HUES48 (cell line): ENCODE data around the gene CNN1.

Experiments
- H3K27ac ChIP-seq: one replicate; pipeline ENCODE4 v1.7.0; 2013; ENCODE audit warnings: low read depth, low read length, inconsistent platforms
- H3K27me3 ChIP-seq: 2 replicates; pipeline ENCODE4 v1.6.1; 2013; ENCODE audit warnings: mild to moderate bottlenecking, low read length; ENCODE audit not compliant: control insufficient read depth, insufficient read depth
- H3K36me3 ChIP-seq: 2 replicates; pipeline ENCODE4 v1.6.1; 2013; ENCODE audit warnings: low read length; ENCODE audit not compliant: control insufficient read depth, insufficient read depth
- H3K4me1 ChIP-seq: 2 replicates; pipeline ENCODE4 v1.6.1; 2013; ENCODE audit warnings: mild to moderate bottlenecking, low read length; ENCODE audit not compliant: control insufficient read depth, insufficient read depth
- H3K4me3 ChIP-seq: 2 replicates; pipeline ENCODE4 v1.5.1; 2013; ENCODE audit warnings: mild to moderate bottlenecking, low read depth, low read length
- H3K9ac ChIP-seq: 2 replicates; pipeline ENCODE4 v1.6.1; 2013; ENCODE audit warnings: mild to moderate bottlenecking, low read depth, low read length, moderate library complexity
- H3K9me3 ChIP-seq: 2 replicates; pipeline ENCODE4 v1.6.1; 2013; ENCODE audit warnings: low read length; ENCODE audit not compliant: control insufficient read depth, insufficient read depth

The CNN1 gene

DNA sequence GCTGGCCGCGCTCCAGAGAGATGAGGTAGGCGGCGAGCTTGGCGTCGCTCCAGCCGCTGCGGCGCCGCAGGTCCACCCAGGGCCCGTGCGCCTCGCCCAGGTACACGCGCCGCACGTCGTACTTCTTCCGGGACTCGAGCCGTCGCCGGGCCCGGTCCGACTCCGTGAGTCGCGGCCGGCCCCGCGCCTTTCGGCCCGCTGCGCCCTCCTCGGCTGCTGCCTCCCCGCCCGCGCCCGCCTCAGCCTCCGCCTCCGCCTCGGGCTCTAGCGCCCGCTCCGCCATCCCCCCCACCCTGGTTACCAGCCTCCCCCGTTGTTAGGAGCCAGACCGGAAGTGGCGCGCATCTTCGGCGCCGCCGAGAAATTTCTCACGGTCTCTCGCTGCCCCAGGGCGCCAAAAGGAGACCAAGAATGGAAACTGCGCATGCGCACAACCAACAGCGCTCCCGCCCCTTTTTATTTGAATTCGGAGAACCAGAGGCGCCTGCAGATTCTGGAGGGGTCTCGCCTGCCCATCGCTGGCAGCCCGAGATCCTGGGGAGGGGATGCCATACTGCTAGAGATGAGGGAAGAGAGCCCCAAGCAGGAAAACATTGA is 33.0 kb upstream of the CNN1 start, which contains the start of gene ZNF653:
Gene ZNF653, minus strand, starts transcription at position 336 of the 597 bp plus-strand sequence. Its CDS starts 53 bp downstream, at position 283.
- peak within 1 kb of the TSS; percentile 95 for H3K27ac ChIP-seq
- H3K4me3 ChIP-seq, result peak within 1 kb of the TSS; percentile 83
- H3K9ac ChIP-seq, result peak within 1 kb of the TSS; percentile 90
- no peaks in the 10 kb centered on the region for H3K27me3 ChIP-seq
- H3K4me1 ChIP-seq, result peaks cover 10% of the 10 kb centered on the region
- no peaks in the 10 kb centered on the region for H3K9me3 ChIP-seq
- 0 out of 2 replicates have a peak, but pooled peaks cover 3% of the 10 kb centered on the region for H3K36me3 ChIP-seq

DNA sequence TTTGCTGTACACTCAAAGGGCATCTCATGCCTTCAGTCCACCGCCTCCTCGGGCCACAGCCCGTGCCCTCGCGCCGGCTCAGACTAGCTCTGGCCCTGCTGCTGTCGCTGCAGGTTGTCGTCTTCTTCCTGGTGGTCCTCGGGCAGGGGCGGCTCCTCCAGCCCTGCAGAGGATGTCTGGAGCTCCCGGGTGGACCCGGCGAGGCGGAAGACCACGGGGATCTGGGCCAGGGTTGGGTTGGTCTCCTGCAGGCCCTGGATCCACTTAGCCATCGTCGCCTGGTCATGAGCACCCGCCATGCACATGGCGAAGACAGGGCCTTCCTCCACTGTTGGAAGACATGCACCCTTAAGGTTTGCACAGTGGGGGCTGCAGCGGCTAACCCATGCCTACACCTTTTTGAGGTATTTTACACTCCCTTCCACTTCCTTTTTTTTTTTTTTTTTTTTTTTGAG is 32.5 kb upstream of the CNN1 start:
- H3K4me3 ChIP-seq, result peak overlapping the region; percentile 83
- no peaks in the 10 kb centered on the region for H3K27me3 ChIP-seq
- no peaks in the 10 kb centered on the region for H3K9me3 ChIP-seq
- peak overlapping the region; percentile 67 for H3K9ac ChIP-seq
- H3K4me1 ChIP-seq, result peaks cover 10% of the 10 kb centered on the region
- 0 out of 2 replicates have a peak, but pooled peaks cover 4% of the 10 kb centered on the region for H3K36me3 ChIP-seq
- peak overlapping the region; percentile 95 for H3K27ac ChIP-seq

DNA sequence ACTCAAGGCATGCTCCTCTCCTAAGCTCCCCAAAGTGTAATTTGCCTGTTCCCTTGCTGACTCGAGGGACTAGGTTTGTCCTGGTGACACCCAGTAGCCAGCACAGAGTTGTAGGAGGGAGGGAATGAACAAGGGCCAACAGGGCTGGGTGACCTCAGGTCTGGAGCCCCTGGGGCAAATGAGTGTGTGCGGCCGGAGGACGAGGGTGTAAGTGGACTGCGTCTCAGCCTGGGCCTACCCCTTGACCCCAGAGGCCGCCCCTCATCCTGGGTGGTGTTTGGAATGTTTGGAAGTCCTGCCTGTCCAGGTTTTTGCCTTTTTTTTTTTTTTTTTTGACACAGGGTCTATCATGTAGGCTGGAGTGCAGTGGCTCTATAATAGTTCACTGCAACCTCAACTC is 31.7 kb upstream of the CNN1 start:
- H3K9ac ChIP-seq, result no peak overlapping the region
- no peaks in the 10 kb centered on the region for H3K27me3 ChIP-seq
- H3K9me3 ChIP-seq, result no peaks in the 10 kb centered on the region
- H3K4me1 ChIP-seq, result peaks cover 10% of the 10 kb centered on the region
- 0 out of 2 replicates have a peak, but pooled peaks cover 10% of the 10 kb centered on the region for H3K36me3 ChIP-seq
- no peak overlapping the region for H3K4me3 ChIP-seq
- no peak overlapping the region for H3K27ac ChIP-seq

DNA sequence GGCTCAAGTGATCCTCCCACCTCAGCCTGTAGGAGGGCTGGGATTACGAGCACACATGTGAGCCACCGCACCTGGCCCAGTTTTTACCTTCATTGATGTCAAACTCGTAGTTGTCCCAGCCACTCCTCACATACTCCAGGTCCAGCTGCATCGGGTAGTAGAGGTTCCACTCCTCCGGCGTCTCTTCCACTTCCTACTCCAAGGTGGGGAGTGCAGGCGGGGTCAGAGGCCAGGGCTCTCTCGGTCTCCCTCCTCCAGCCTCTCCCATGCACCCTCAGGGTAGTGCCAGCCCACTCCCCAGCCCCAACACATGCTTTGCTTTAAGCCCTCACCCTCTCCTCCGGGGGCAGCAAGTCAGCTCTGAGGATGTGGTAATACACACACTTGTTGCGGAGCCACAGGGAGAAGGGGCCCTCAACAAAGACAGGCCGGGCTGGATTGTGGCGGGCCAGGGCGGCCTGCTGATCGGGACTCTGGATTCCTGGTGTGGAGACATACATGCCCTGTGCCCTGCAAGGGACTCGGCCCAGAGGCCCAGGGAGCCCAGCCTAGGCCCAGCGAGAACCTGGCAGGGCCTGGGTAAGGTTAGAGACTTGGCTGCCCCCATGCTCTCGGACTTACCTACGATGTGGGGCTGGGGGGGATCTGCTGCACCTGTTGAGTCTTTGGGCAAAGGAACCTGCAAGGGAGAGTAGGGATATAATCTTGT is 31.1 kb upstream of the CNN1 start:
- Histone ChIP-seq H3K9ac (no peak overlapping the region), H3K4me3 (no peak overlapping the region), H3K27ac (no peak overlapping the region), H3K4me1 (peaks cover 10% of the 10 kb centered on the region), H3K9me3 (no peaks in the 10 kb centered on the region), H3K27me3 (no peaks in the 10 kb centered on the region), H3K36me3 (peaks cover 15% of the 10 kb centered on the region; the same call in 1 of the 2 replicates)

DNA sequence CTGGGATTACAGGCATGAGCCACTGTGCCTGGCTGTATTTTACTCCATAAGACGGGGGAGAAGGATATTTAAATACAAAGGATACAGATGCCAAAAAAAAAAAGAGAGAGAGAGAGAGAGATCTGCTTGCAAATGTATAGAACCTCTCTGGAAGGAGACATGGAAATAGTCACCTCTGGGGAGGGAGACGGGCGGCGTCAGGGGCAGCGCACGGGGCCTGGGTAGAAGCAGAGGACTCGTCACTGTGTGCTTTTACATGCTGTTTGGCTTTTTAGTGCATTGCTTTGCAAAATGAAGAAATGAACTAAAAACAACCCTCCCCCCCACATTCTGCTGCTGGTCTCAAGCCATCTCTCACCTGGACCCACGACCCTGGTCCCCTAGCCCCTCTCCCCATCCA is 28.2 kb upstream of the CNN1 start:
- H3K36me3 ChIP-seq, result peaks cover 26% of the 10 kb centered on the region
- no peak overlapping the region for H3K9ac ChIP-seq
- H3K9me3 ChIP-seq, result no peaks in the 10 kb centered on the region
- H3K27ac ChIP-seq, result no peak overlapping the region
- H3K27me3 ChIP-seq, result no peaks in the 10 kb centered on the region
- no peak overlapping the region for H3K4me3 ChIP-seq
- peaks cover 4% of the 10 kb centered on the region; the same call in 1 of the 2 replicates for H3K4me1 ChIP-seq

DNA sequence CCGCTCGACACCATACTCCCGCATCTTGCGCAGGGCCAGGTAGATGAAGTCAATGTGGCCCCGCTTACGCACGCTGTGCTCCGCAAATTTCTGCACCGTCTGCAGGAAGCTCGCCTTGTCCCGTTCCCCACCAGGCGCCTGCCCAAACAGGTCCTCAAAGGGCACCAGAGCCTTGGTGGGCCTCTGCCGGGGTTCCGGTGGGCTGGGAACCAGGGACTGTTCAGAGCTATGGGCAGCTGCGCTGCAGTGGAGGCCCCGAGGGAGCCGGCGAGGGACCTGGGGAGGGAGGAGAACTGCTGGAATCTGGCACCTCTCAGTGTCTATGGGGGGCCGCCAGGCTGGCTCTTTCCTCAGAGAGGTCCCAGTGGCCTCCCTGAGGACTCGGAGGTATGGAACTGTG is 24.7 kb upstream of the CNN1 start:
- Histone ChIP-seq H3K36me3 (peaks cover 32% of the 10 kb centered on the region), H3K4me3 (no peak overlapping the region), H3K9ac (no peak overlapping the region), H3K9me3 (no peaks in the 10 kb centered on the region), H3K27ac (no peak overlapping the region), H3K27me3 (no peaks in the 10 kb centered on the region), H3K4me1 (no peaks in the 10 kb centered on the region)

DNA sequence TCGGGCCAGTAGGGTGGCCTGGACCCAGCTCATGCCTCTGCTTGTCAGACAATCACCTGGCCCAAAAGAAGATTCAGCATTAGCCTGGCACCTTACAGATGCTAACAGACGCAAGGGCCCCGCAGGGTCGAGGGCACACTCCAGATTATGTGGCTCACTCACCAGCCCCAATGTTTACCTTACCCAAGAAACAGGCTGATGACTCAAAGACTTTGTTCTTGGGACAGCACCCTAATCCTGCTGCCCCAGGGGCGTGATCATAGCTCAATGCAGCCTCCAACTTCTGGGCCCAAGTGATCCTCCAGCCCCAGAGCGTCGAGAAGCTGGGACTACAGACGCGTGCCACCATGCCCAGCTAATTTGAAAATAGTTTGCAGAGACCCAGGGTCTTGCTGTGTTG is 19.5 kb upstream of the CNN1 start:
- no peaks in the 10 kb centered on the region for H3K9me3 ChIP-seq
- no peaks in the 10 kb centered on the region for H3K4me1 ChIP-seq
- peaks cover 10% of the 10 kb centered on the region; the same call in 1 of the 2 replicates for H3K36me3 ChIP-seq
- H3K4me3 ChIP-seq, result no peak overlapping the region
- no peak overlapping the region for H3K27ac ChIP-seq
- no peaks in the 10 kb centered on the region for H3K27me3 ChIP-seq
- H3K9ac ChIP-seq, result no peak overlapping the region

DNA sequence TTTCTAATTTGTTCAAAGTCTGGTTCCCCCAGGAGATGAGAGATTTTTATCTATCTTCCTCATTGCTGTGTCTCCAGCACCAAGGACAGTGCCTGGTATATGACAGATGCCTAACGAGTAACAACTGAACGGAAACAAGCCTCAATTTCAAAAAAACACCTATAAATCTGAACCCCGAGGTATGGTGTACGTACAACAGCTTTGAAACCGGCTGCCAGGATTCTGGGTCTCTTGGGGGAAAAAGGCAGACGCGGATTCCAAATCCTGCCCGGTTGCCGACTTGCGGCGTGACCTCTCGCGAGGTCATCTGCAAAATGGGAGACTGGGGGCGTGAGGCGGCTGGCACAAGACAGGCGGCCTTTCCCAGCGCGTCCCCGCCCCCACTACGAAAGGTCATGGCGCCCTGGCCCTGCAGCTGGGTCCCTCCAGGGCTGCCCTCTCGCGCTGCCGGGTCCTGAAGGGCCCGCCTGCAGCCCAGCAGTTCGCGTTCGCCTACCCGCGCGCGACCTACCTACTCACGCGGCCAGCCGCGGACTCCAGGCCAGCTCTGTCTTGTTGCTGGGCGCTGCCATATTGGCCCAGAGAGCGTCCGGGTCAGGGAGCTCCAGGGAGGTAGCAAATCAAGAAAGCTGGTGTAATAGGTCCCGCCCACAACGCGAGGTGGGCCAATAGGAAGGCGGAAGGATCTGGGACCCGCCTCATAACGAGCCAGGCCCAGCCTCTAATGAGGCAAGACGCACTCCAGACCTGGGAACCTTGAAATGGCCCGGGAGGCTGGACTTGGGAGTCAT is 9.9 kb upstream of the CNN1 start, which contains the start of gene ECSIT:
Gene ECSIT, minus strand, starts transcription at position 584 of the 791 bp plus-strand sequence. CDS start 9,964 bp downstream, outside the sequence.
- no peaks in the 10 kb centered on the region for H3K36me3 ChIP-seq
- peak within 1 kb of the TSS; percentile 88 for H3K9ac ChIP-seq
- H3K4me1 ChIP-seq, result no peaks in the 10 kb centered on the region
- H3K27me3 ChIP-seq, result no peaks in the 10 kb centered on the region
- H3K27ac ChIP-seq, result peak within 1 kb of the TSS; percentile 96
- peak within 1 kb of the TSS; percentile 90 for H3K4me3 ChIP-seq
- no peaks in the 10 kb centered on the region for H3K9me3 ChIP-seq

DNA sequence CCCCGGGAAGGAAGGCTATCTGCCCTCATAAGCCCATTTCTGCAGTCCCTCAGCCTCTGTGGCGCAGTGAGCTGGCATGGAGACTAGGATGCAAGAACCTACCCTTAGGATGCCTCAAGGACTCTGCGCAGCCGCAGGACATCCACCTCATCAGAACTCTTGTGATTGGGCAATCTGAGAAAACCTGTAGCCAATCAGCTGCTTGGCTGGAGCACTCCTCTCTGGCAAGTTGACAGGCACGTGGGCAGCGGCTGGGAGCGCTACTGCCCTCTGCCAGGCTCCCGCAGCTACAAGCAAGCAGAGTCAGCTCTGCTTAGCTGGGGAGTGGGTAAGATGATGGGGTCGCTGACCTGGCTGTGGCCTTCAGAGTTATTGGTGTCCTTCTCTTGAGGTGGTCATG is 8.2 kb upstream of the CNN1 start:
- H3K4me3 ChIP-seq, result no peak overlapping the region
- no peaks in the 10 kb centered on the region; the same call in 1 of the 2 replicates for H3K27me3 ChIP-seq
- no peak overlapping the region for H3K9ac ChIP-seq
- H3K27ac ChIP-seq, result no peak overlapping the region
- H3K36me3 ChIP-seq, result no peaks in the 10 kb centered on the region
- H3K4me1 ChIP-seq, result no peaks in the 10 kb centered on the region
- H3K9me3 ChIP-seq, result no peaks in the 10 kb centered on the region

DNA sequence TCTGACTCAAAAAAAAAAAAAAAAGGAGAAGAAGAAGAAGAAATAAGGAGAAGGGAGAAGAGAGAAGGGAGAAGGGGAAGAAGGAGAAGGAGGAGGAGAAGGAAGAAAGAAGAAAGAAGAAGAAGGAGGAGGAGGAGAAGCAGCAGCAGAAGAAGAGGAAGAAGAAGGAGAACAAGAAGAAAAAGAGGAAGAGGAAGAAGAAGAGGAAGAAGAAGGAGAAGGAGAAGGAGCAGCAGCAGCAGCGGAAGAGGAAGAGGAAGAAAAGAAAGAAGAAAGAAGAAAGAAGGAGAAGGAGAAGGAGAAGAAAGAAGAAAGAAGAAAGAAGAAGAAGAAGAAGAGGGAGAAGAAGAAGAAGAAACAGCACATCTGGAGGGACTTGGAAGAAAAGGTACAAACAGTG is 4.1 kb upstream of the CNN1 start:
- Histone ChIP-seq H3K9me3 (no peaks in the 10 kb centered on the region), H3K4me3 (no peak overlapping the region), H3K27me3 (no peaks in the 10 kb centered on the region; the same call in 1 of the 2 replicates), H3K27ac (no peak overlapping the region), H3K36me3 (no peaks in the 10 kb centered on the region), H3K9ac (no peak overlapping the region), H3K4me1 (peaks cover 8% of the 10 kb centered on the region)
